Keratinocyte (primary cell): ENCODE data around the gene RSKR. TPM values are rescaled to one million over a fixed set of nuclear protein-coding genes. Genes with fewer than 3 reads are reported as not detected.

Experiments used
- DNase-seq: peaks from one replicate; pipeline ENCODE4 v3.0.0-alpha.2; 2011; ENCODE audit warnings: low read depth, missing footprints, low spot score
- FAIRE-seq: peaks from 2 replicates; lab custom pipeline; 2011; peaks lifted over from hg19 to GRCh38; lab: Jason Lieb, UNC
- H2AFZ ChIP-seq: 2 replicates; pipeline ENCODE4 v1.6.0; 2012; ENCODE audit warnings: low read length, control low read depth, inconsistent platforms; ENCODE audit not compliant: control insufficient read depth
- H3K27ac ChIP-seq: 2 replicates; pipeline ENCODE4 v1.5.1; 2011; ENCODE audit warnings: low read length; ENCODE audit not compliant: control insufficient read depth, insufficient read depth
- H3K27me3 ChIP-seq: 3 replicates; pipeline ENCODE4 v1.6.0; 2011; ENCODE audit warnings: low read length; ENCODE audit not compliant: control insufficient read depth, insufficient read depth; ENCODE audit errors: extremely low read depth
- H3K36me3 ChIP-seq, 2 experiments: 2 replicates in 1 of 2; 3 replicates in 1 of 2; pipeline ENCODE4 v1.5.1; 2011; ENCODE audit warnings: low read length in 2 of 2, mild to moderate bottlenecking in 1 of 2; ENCODE audit not compliant: control insufficient read depth in 2 of 2, insufficient read depth in 2 of 2; ENCODE audit errors: extremely low read depth in 1 of 2
- H3K4me1 ChIP-seq: 3 replicates; pipeline ENCODE4 v1.5.1; 2011; ENCODE audit warnings: low read length; ENCODE audit not compliant: control insufficient read depth, insufficient read depth; ENCODE audit errors: extremely low read depth
- H3K4me2 ChIP-seq: 3 replicates; pipeline ENCODE4 v1.6.0; 2011; ENCODE audit warnings: low read depth, low read length; ENCODE audit not compliant: control insufficient read depth, insufficient read depth; ENCODE audit errors: extremely low read depth
- H3K4me3 ChIP-seq, 3 experiments: fragments of 200-600 bp in 1 of 3; sonication (generic) in 1 of 3; 2 replicates in 2 of 3; 3 replicates in 1 of 3; pipeline ENCODE4 v1.5.1; 2011 to 2016; ENCODE audit warnings: low read length in 3 of 3, mild to moderate bottlenecking in 3 of 3, control low read depth in 2 of 3, inconsistent platforms in 1 of 3, low read depth in 1 of 3, mixed read lengths in 1 of 3, mixed run types in 1 of 3, moderate library complexity in 1 of 3; ENCODE audit not compliant: control insufficient read depth in 2 of 3, insufficient read depth in 2 of 3; ENCODE audit errors: extremely low read depth in 1 of 3
- H3K79me2 ChIP-seq: 2 replicates; pipeline ENCODE4 v1.6.0; 2012; ENCODE audit warnings: low read length; ENCODE audit not compliant: control insufficient read depth, insufficient read depth
- H3K9ac ChIP-seq: 3 replicates; pipeline ENCODE4 v1.6.0; 2011; ENCODE audit warnings: low read length; ENCODE audit not compliant: control insufficient read depth, insufficient read depth; ENCODE audit errors: extremely low read depth
- H3K9me1 ChIP-seq: 3 replicates; pipeline ENCODE4 v1.6.0; 2011; ENCODE audit warnings: low read length; ENCODE audit not compliant: control insufficient read depth, insufficient read depth; ENCODE audit errors: extremely low read depth
- H3K9me3 ChIP-seq: 2 replicates; pipeline ENCODE4 v1.5.1; 2012; ENCODE audit warnings: low read depth, low read length; ENCODE audit not compliant: control insufficient read depth
- H4K20me1 ChIP-seq: 3 replicates; pipeline ENCODE4 v1.6.0; 2011; ENCODE audit warnings: low read length; ENCODE audit not compliant: control insufficient read depth, insufficient read depth; ENCODE audit errors: extremely low read depth
- CTCF ChIP-seq, 3 experiments: IDR thresholded peaks in 1 of 3; conservative IDR thresholded peaks in 1 of 3; optimal IDR thresholded peaks in 1 of 3; 2 replicates in 2 of 3; 3 replicates in 1 of 3; pipeline versions ENCODE3 to v1.5.1; 2011; ENCODE audit warnings: low read length in 3 of 3, mild to moderate bottlenecking in 3 of 3, moderate library complexity in 2 of 3, control low read depth in 1 of 3, inconsistent platforms in 1 of 3; ENCODE audit not compliant: insufficient read depth in 2 of 3; ENCODE audit errors: extremely low read depth in 1 of 3
- EZH2 ChIP-seq: IDR thresholded peaks from one replicate; pipeline ENCODE4 v1.6.1; 2012; ENCODE audit warnings: inconsistent platforms, mild to moderate bottlenecking, low read length, moderate library complexity
- dilution Hi-C: fragments of 300-500 bp; cut with MboI; formaldehyde crosslinking; loops from one replicate; pipeline ENCODE4 v1.7.0; 2020; ENCODE audit warnings: low sequenced_read_pairs; ENCODE audit not compliant: extremely low pct_ligation_motif_present
- polyA plus RNA-seq, 5 experiments: library from polyadenylated mRNA; depleted of rRNA in 3 of 5; stranded (reverse) in 3 of 5; stranded (forward) in 1 of 5; unstranded in 1 of 5; fragments of >200 nt; gene quantifications; 1 replicate in 1 of 5; 2 replicates in 3 of 5; 3 replicates in 1 of 5; pipeline versions ENCODE4 v1.2.1 to v1.2.3, GENCODE V29; 2011 to 2012; ENCODE audit warnings: missing spikeins in 2 of 5, low read depth in 1 of 5, low replicate concordance in 1 of 5

RSKR gene
- polyA plus RNA-seq, 1 donor (not counting 4 experiments of a cell fraction or from before 2014, with no cell fraction given) = 6.6 TPM

GRCh38 chr17:28573966-28574480 lies 40.0 kb downstream of the RSKR start:
- Histone ChIP-seq H2AFZ (no peak overlapping the region), H3K9ac (no peak overlapping the region), H3K79me2 (peaks cover 13% of the 10 kb centered on the region), H3K4me1 (peaks cover 21% of the 10 kb centered on the region), H3K4me3 (no peak overlapping the region), H3K27ac (no peak overlapping the region), H3K4me2 (no peak overlapping the region), H3K36me3 (peaks cover 12 to 18% of the 10 kb centered on the region in 2 experiments), H3K27me3 (no peaks in the 10 kb centered on the region), H3K9me3 (no peaks in the 10 kb centered on the region), H4K20me1 (no peaks in the 10 kb centered on the region), H3K9me1 (no peaks in the 10 kb centered on the region)
- DNase-seq (no peak), FAIRE-seq (no peak)
- TF ChIP-seq CTCF (optimal IDR thresholded peaks at IDR 0.05 in 1 of 3, IDR thresholded peaks at IDR 0.05 in 1 of 3, conservative IDR thresholded peaks at IDR 0.05 in 1 of 3; ENCODE audit: extremely low read depth in 1 of 3, insufficient read depth in 2 of 3, low read length in 3 of 3) = no peak
- no peak for TF ChIP-seq EZH2
- dilution Hi-C loops = no loop called here

GRCh38 chr17:28573521-28573920 lies 40.5 kb downstream of the RSKR start:
- no peak overlapping the region for H2AFZ ChIP-seq
- H3K9me3 ChIP-seq = no peaks in the 10 kb centered on the region
- peaks cover 21% of the 10 kb centered on the region for H3K4me1 ChIP-seq
- DNase-seq (no peak), FAIRE-seq (no peak)
- H3K4me2 ChIP-seq = no peak overlapping the region
- no peaks in the 10 kb centered on the region for H3K27me3 ChIP-seq
- no peak for TF ChIP-seq CTCF (optimal IDR thresholded peaks at IDR 0.05 in 1 of 3, IDR thresholded peaks at IDR 0.05 in 1 of 3, conservative IDR thresholded peaks at IDR 0.05 in 1 of 3; ENCODE audit: extremely low read depth in 1 of 3, insufficient read depth in 2 of 3, low read length in 3 of 3)
- no peak for TF ChIP-seq EZH2
- no peaks in the 10 kb centered on the region for H3K9me1 ChIP-seq
- H3K79me2 ChIP-seq = peaks cover 13% of the 10 kb centered on the region
- dilution Hi-C loops = no loop called here
- H3K4me3 ChIP-seq = no peak overlapping the region
- no peak overlapping the region for H3K27ac ChIP-seq
- H4K20me1 ChIP-seq = no peaks in the 10 kb centered on the region
- peaks cover 10 to 18% of the 10 kb centered on the region in 2 experiments for H3K36me3 ChIP-seq
- H3K9ac ChIP-seq = no peak overlapping the region
